ENCODE results near the gene CCDC88C.
A peak's percentile ranks its signal among the peaks of the same experiment; 100 is the strongest.
"Not testable (repeated sequence)": the region's sequence is repeated elsewhere in the genome, so short reads cannot be mapped to it uniquely, and the experiment has no call there.

CCDC88C gene

GRCh38 chr14:91417120-91417982, at the start of gene CCDC88C:
TSS of gene CCDC88C (minus strand) at chr14:91417820. CDS start at chr14:91417690, 130 bp downstream.
- DNase-seq (ENCODE audit: low read depth), result peak; percentile 73

GRCh38 chr14:91466192-91466591, 48.6 kb upstream of the CCDC88C start:
- no peak for DNase-seq (ENCODE audit: low read depth)

GRCh38 chr14:91464615-91465205, 47.1 kb upstream of the CCDC88C start:
- DNase-seq (ENCODE audit: low read depth), result no peak

- DNase-seq (ENCODE audit: low read depth), result no peak
Observed at GRCh38 chr14:91458612-91459011, 41.0 kb upstream of the CCDC88C start.

GRCh38 chr14:91456283-91456682, 38.7 kb upstream of the CCDC88C start:
- DNase-seq (ENCODE audit: low read depth), result no peak

GRCh38 chr14:91454580-91454979, 37.0 kb upstream of the CCDC88C start:
- DNase-seq (ENCODE audit: low read depth), result no peak

- no peak for DNase-seq (ENCODE audit: low read depth)
Observed at GRCh38 chr14:91454155-91454554, 36.5 kb upstream of the CCDC88C start.

- no peak for DNase-seq (ENCODE audit: low read depth)
Observed at GRCh38 chr14:91453744-91454143, 36.1 kb upstream of the CCDC88C start.

- no peak for DNase-seq (ENCODE audit: low read depth)
Observed at GRCh38 chr14:91444335-91445020, 26.9 kb upstream of the CCDC88C start.

- no peak for DNase-seq (ENCODE audit: low read depth)
Observed at GRCh38 chr14:91439345-91439744, 21.7 kb upstream of the CCDC88C start.

GRCh38 chr14:91438845-91439244, 21.2 kb upstream of the CCDC88C start:
- no peak for DNase-seq (ENCODE audit: low read depth)

- not testable (repeated sequence) for DNase-seq (ENCODE audit: low read depth)
Observed at GRCh38 chr14:91436266-91436665, 18.6 kb upstream of the CCDC88C start.

GRCh38 chr14:91429385-91429784, 11.8 kb upstream of the CCDC88C start:
- DNase-seq (ENCODE audit: low read depth), result no peak

GRCh38 chr14:91428931-91429330, 11.3 kb upstream of the CCDC88C start:
- not testable (repeated sequence) for DNase-seq (ENCODE audit: low read depth)

- DNase-seq (ENCODE audit: low read depth), result not testable (repeated sequence)
Observed at GRCh38 chr14:91425531-91425944, 7.9 kb upstream of the CCDC88C start.

GRCh38 chr14:91424813-91425530, 7.4 kb upstream of the CCDC88C start:
- DNase-seq (ENCODE audit: low read depth), result no peak

- DNase-seq (ENCODE audit: low read depth), result no peak
Observed at GRCh38 chr14:91420686-91421085, 3.1 kb upstream of the CCDC88C start.

- no peak for DNase-seq (ENCODE audit: low read depth)
Observed at GRCh38 chr14:91419451-91419850, 1.8 kb upstream of the CCDC88C start.

- no peak for DNase-seq (ENCODE audit: low read depth)
Observed at GRCh38 chr14:91419044-91419397, 1.4 kb upstream of the CCDC88C start.

GRCh38 chr14:91418387-91419043, 895 bp upstream of the CCDC88C start:
- peak; percentile 76 for DNase-seq (ENCODE audit: low read depth)

GRCh38 chr14:91417983-91418386, 365 bp upstream of the CCDC88C start:
- peak; percentile 60 for DNase-seq (ENCODE audit: low read depth)

- no peak for DNase-seq (ENCODE audit: low read depth)
Observed at GRCh38 chr14:91416744-91417119, 888 bp downstream of the CCDC88C start.
